ENCODE data around the gene UBE2H. TPM values are rescaled to one million over a fixed set of nuclear protein-coding genes. Genes with fewer than 3 reads are reported as not detected.

The UBE2H gene
- total RNA-seq, 6 donors from 2014 or later, result 60.5 to 138 (median 65.4) TPM

DNA sequence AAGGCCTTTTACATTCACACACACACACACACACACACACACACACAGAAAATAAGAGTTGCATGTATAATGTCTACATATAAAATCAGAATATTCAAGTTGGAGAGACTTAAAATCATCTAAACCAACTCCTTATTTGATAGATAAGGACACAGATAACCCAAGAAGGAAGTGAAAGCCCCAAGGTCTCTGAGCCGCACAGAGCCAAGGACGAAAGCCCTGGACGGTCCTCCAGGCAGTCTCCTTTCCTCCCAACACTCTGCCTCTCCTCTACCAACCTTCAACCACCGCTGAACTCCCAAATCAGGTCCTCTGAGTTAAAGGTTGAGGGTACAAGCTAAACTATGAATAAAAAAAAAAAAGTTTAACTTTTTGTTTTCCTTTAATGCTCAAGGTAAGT lies 28.2 kb downstream of the UBE2H start:
- no peak for TF ChIP-seq POLR2A (IDR thresholded peaks at IDR 0.05)
- TF ChIP-seq, protein P1, sequence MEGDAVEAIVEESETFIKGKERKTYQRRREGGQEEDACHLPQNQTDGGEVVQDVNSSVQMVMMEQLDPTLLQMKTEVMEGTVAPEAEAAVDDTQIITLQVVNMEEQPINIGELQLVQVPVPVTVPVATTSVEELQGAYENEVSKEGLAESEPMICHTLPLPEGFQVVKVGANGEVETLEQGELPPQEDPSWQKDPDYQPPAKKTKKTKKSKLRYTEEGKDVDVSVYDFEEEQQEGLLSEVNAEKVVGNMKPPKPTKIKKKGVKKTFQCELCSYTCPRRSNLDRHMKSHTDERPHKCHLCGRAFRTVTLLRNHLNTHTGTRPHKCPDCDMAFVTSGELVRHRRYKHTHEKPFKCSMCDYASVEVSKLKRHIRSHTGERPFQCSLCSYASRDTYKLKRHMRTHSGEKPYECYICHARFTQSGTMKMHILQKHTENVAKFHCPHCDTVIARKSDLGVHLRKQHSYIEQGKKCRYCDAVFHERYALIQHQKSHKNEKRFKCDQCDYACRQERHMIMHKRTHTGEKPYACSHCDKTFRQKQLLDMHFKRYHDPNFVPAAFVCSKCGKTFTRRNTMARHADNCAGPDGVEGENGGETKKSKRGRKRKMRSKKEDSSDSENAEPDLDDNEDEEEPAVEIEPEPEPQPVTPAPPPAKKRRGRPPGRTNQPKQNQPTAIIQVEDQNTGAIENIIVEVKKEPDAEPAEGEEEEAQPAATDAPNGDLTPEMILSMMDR (IDR thresholded peaks at IDR 0.05), result no peak
- TF ChIP-seq EP300 (IDR thresholded peaks at IDR 0.05), result no peak
- TF ChIP-seq POLR2AphosphoS5 (IDR thresholded peaks at IDR 0.05), result no peak
- Histone ChIP-seq H3K36me3 (peaks cover 0 to 12% (median 3%) of the 10 kb centered on the region in 4 donors), H3K27me3 (no peaks in the 10 kb centered on the region), H3K4me1 (peaks cover 0 to 14% (median 7%) of the 10 kb centered on the region in 4 donors), H3K27ac (no peak overlapping the region), H3K4me3 (no peak overlapping the region), H3K9me3 (no peaks in the 10 kb centered on the region)
- ATAC-seq (ENCODE audit: low FRiP score in 2 of 2) (no peak), DNase-seq (no peak)
- WGBS, 2 donors, result 86 to 89% methylated on average over 4 of the region's 4 CpGs

DNA sequence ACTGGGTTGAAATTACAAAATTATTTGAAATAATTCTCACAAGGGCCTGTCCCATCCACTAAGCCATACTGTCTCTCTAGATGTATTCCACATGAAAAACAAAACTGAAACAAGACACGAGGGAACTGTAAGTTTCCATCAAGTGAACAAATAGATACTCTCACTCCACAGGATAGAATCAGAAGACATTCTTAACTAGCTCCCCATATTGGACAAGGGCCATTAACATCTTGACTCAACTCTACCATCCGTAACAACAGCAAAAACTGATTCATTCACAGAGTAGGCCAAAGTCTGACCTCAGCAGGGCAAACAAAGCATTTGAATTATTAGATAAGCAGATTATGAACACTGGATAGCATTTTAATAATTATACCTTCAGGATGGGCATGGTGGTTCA lies 29.1 kb downstream of the UBE2H start:
- Histone ChIP-seq H3K27ac (no peak overlapping the region), H3K36me3 (peaks cover 0 to 9% (median 4%) of the 10 kb centered on the region in 4 donors), H3K27me3 (no peaks in the 10 kb centered on the region), H3K9me3 (no peaks in the 10 kb centered on the region), H3K4me3 (no peak overlapping the region), H3K4me1 (peaks cover 3 to 14% (median 7%) of the 10 kb centered on the region in 4 donors)
- DNase-seq (no peak), ATAC-seq (ENCODE audit: low FRiP score in 2 of 2) (peak in 1 of 2 donors; percentile 81)
- 38 to 50% methylated on average over 2 of the region's 2 CpGs for WGBS, 2 donors
- TF ChIP-seq EP300 (IDR thresholded peaks at IDR 0.05) (no peak), POLR2A (IDR thresholded peaks at IDR 0.05) (no peak), POLR2AphosphoS5 (IDR thresholded peaks at IDR 0.05) (no peak)
- TF ChIP-seq, protein P1 (IDR thresholded peaks at IDR 0.05), result no peak

DNA sequence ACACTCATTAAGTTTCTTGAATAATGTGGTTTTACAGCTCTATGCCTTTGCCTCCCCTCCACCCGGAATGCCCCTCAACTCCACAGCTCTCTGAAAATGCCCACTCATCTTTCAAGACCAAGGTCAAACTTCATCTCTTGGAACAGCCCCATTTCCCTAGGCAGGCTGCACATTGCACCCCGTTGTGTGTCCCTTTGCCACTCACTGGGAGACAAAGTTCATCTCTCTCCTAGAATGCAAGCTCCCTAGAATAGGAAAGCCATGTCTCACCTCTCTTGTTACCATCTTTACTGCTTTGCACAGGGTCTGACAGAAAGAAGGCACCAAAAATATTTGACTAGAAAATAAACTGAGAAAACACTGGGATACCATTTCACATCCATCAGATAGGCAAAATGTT lies 33.3 kb downstream of the UBE2H start:
- 90 to 95% methylated on average over 2 of the region's 2 CpGs for WGBS, 2 donors
- TF ChIP-seq POLR2A (IDR thresholded peaks at IDR 0.05), result no peak
- TF ChIP-seq EP300 (IDR thresholded peaks at IDR 0.05), result no peak
- no peak for TF ChIP-seq POLR2AphosphoS5 (IDR thresholded peaks at IDR 0.05)
- TF ChIP-seq, protein P1 (IDR thresholded peaks at IDR 0.05), result no peak
- no peaks in the 10 kb centered on the region for H3K9me3 ChIP-seq

DNA sequence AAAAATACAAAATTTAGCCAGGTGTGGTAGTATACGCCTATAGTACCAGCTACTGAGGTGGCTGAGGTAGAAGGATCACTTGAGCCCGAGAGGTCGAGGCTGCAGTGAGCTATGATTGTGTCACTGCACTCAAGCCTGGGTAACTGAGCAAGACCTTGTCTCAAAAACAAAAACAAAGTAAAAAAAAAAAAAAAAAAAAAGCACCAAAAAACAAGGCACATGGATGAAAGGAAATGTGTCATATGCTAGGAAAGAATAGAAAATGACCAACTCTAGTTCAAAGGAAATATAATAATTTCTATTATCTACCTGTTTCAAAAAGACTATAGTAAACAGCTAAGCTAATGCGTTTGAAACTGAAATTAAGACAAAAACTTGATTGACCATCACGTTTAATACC lies 33.8 kb downstream of the UBE2H start:
- ATAC-seq (ENCODE audit: low FRiP score in 2 of 2) (no peak), DNase-seq (no peak)
- TF ChIP-seq POLR2A (IDR thresholded peaks at IDR 0.05) (no peak), EP300 (IDR thresholded peaks at IDR 0.05) (no peak), POLR2AphosphoS5 (IDR thresholded peaks at IDR 0.05) (no peak)
- TF ChIP-seq, protein P1 (IDR thresholded peaks at IDR 0.05), result no peak
- 79 to 84% methylated on average over 5 of the region's 5 CpGs for WGBS, 2 donors
- Histone ChIP-seq H3K9me3 (no peaks in the 10 kb centered on the region), H3K27me3 (no peaks in the 10 kb centered on the region), H3K4me1 (peaks cover 28 to 38% (median 30%) of the 10 kb centered on the region in 4 donors), H3K27ac (no peak overlapping the region), H3K36me3 (peaks cover 0 to 3% (median 1%) of the 10 kb centered on the region in 4 donors), H3K4me3 (no peak overlapping the region)

More for the DNA sequence above, 33.3 kb downstream of the UBE2H start:
- H3K27me3 ChIP-seq, result no peaks in the 10 kb centered on the region
- DNase-seq (no peak), ATAC-seq (ENCODE audit: low FRiP score in 2 of 2) (no peak)
- peaks cover 26 to 35% (median 29%) of the 10 kb centered on the region in 4 donors for H3K4me1 ChIP-seq
- H3K36me3 ChIP-seq, result peaks cover 0 to 3% (median 1%) of the 10 kb centered on the region in 4 donors
- no peak overlapping the region for H3K27ac ChIP-seq
- no peak overlapping the region for H3K4me3 ChIP-seq

DNA sequence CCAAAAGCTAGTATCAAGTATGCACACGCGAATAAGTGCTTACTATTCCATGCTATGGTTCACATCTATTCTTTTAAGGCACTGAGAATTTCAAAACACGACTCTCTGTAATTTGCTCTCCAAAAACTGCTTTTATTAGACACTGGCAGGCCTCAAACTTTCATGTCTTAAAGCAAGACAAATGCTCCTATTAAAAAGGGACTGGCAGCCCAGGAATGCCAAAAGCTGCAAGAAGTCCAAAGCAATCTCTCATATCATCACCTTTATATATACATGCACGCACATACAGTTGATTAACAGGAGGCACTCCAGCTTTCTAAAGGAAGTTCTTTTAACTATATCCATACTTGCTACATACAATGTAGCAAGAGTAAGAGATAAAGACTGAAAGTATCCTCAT lies 34.8 kb downstream of the UBE2H start:
- TF ChIP-seq EP300 (IDR thresholded peaks at IDR 0.05), result no peak
- TF ChIP-seq POLR2AphosphoS5 (IDR thresholded peaks at IDR 0.05), result no peak
- TF ChIP-seq, protein P1 (IDR thresholded peaks at IDR 0.05), result no peak
- TF ChIP-seq POLR2A (IDR thresholded peaks at IDR 0.05), result no peak
- no peak for ATAC-seq (ENCODE audit: low FRiP score in 2 of 2)
- peaks cover 20 to 43% (median 28%) of the 10 kb centered on the region in 4 donors for H3K4me1 ChIP-seq

More for the DNA sequence above, 34.8 kb downstream of the UBE2H start:
- Histone ChIP-seq H3K27me3 (no peaks in the 10 kb centered on the region), H3K36me3 (peaks cover 0 to 3% (median 3%) of the 10 kb centered on the region in 4 donors), H3K4me3 (no peak overlapping the region), H3K27ac (no peak overlapping the region), H3K9me3 (no peaks in the 10 kb centered on the region)
- DNase-seq, result no peak
- WGBS, 2 donors, result 68 to 71% methylated on average over 4 of the region's 4 CpGs

Measured in upper lobe of left lung (tissue), 6 donors.